Tibial artery (tissue), 4 donors: ENCODE data around the gene PAXIP1.
"Not testable (repeated sequence)": the region's sequence is repeated elsewhere in the genome, so short reads cannot be mapped to it uniquely, and the experiment has no call there.

Source experiments
- DNase-seq, 2 donors: peaks; one replicate each; pipeline ENCODE4 v3.0.0-alpha.2; 2019
- H3K27ac ChIP-seq, 2 donors: fragments of 200-600 bp; sonication (generic) in 1 of 2; 1 replicate in 1 of 2; 2 replicates in 1 of 2; pipeline ENCODE4 v1.5.1; 2018 to 2019; ENCODE audit warnings: mild to moderate bottlenecking in 1 of 2
- H3K27me3 ChIP-seq, 2 donors: fragments of 200-600 bp; sonication (generic) in 1 of 2; one replicate each; pipeline versions ENCODE4 v1.5.1 to v1.6.0; 2016 to 2019
- H3K36me3 ChIP-seq, 3 donors: fragments of 200-600 bp; sonication (generic) in 2 of 3; one replicate each; pipeline ENCODE4 v1.5.1; 2016 to 2019; ENCODE audit warnings: mild to moderate bottlenecking in 2 of 3
- H3K4me1 ChIP-seq, 4 donors: fragments of 200-600 bp; sonication (generic) in 2 of 4; 1 replicate in 3 of 4; 2 replicates in 1 of 4; pipeline ENCODE4 v1.5.1; 2016 to 2019
- H3K4me3 ChIP-seq, 2 donors: fragments of 200-600 bp; sonication (generic) in 1 of 2; 1 replicate in 1 of 2; 2 replicates in 1 of 2; pipeline ENCODE4 v1.5.1; 2018 to 2019; ENCODE audit warnings: mild to moderate bottlenecking in 2 of 2
- H3K9me3 ChIP-seq, 3 donors: fragments of 200-600 bp; sonication (generic) in 1 of 3; one replicate each; pipeline ENCODE4 v1.5.1; 2016 to 2019
- intact Hi-C: fragments of 100-400 bp; cut with DNase I; formaldehyde crosslinking; loops from one replicate; pipeline ENCODE4 v1.15.0; 2023; ENCODE audit warnings: low total_unique reads
- TF ChIP-seq, protein P1 (sequence below), 2 experiments: fragments of 200-600 bp in 1 of 2; fragments of 450-650 bp in 1 of 2; IDR thresholded peaks; one replicate each; pipeline ENCODE4 v1.5.1; 2017 to 2019; ENCODE audit warnings: antibody characterized with exemption in 2 of 2, mild to moderate bottlenecking in 1 of 2, moderate library complexity in 1 of 2

Gene PAXIP1

DNA sequence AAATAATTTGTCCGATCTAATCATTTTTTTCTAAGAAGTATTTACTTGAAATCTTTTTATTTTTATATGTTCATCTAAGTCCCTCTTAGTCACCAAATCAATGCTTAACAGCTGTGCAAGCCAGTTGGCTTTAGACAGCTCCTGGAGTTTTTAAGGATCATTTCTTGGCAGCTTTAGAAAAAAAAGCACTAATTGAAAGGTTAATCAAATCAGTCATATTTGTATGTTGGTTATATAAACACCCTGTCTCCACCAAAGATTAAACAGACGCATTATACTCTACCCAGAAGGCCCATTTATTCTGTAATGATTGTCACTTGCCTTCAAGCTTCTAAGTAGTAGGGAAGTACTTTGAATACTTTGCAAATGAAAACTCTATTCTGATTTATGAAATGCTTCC lies 60.2 kb downstream of the PAXIP1 start:
- no peaks in the 10 kb centered on the region for H3K9me3 ChIP-seq

DNA sequence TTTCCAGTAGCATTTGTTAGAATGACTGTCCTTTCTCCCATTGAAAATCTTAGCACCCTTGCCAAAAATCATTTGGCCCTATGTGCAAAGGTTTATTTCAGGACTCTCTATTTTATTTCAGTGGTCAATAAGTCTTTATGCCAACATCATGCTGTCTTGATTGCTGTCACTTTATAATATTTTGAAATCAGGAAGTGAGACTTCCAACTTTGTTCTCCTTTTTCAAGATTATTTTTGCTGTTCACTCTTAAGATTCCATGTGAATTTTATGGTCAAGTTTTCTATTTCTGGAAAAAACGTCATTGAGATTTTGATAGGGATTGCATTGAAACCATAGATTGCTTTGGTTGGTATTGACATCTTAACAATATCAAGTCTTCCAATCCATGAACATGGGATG lies 65.1 kb downstream of the PAXIP1 start:
- Histone ChIP-seq H3K27me3 (no peaks in the 10 kb centered on the region), H3K9me3 (no peaks in the 10 kb centered on the region), H3K4me3 (no peak overlapping the region), H3K36me3 (peaks cover 0 to 6% (median 5%) of the 10 kb centered on the region in 3 donors), H3K27ac (no peak overlapping the region), H3K4me1 (no peaks in the 10 kb centered on the region)
- no peak for DNase-seq
- intact Hi-C loops, result no loop called here
- TF ChIP-seq, protein P1, sequence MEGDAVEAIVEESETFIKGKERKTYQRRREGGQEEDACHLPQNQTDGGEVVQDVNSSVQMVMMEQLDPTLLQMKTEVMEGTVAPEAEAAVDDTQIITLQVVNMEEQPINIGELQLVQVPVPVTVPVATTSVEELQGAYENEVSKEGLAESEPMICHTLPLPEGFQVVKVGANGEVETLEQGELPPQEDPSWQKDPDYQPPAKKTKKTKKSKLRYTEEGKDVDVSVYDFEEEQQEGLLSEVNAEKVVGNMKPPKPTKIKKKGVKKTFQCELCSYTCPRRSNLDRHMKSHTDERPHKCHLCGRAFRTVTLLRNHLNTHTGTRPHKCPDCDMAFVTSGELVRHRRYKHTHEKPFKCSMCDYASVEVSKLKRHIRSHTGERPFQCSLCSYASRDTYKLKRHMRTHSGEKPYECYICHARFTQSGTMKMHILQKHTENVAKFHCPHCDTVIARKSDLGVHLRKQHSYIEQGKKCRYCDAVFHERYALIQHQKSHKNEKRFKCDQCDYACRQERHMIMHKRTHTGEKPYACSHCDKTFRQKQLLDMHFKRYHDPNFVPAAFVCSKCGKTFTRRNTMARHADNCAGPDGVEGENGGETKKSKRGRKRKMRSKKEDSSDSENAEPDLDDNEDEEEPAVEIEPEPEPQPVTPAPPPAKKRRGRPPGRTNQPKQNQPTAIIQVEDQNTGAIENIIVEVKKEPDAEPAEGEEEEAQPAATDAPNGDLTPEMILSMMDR (IDR thresholded peaks at IDR 0.05), result no peak

More for the DNA sequence above, 60.2 kb downstream of the PAXIP1 start:
- intact Hi-C loops, result no loop called here
- Histone ChIP-seq H3K27me3 (no peaks in the 10 kb centered on the region), H3K4me3 (no peak overlapping the region), H3K36me3 (peaks cover 31 to 41% (median 40%) of the 10 kb centered on the region in 3 donors), H3K27ac (no peak overlapping the region), H3K4me1 (no peaks in the 10 kb centered on the region)
- TF ChIP-seq, protein P1 (IDR thresholded peaks at IDR 0.05), result no peak
- no peak for DNase-seq

DNA sequence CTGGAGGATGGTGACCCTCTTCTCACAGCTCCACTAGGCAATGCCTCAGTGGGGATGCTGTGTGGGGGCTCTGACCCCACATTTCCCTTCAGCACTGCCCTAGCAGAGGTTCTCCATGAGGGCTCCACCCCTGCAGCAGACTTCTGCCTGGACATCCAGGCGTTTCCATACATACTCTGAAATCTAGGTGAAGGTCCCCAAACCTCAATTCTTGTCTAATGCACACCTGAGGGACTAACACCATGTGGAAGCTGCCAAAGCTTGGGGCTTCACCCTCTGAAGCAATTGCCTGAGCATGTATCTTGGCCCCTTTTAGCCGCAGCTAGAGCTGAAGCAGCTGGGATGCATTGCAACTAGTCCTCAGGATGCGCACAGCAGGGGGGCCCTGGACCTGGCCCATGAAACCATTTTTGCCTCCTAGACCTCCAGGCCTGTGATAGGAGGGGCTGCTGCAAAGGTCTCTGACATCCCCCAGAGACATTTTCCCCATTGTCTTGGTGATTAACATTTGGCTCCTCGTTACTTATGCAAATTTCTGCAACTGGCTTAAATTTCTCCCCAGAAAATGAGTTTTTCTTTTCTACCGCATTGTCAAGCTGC lies 68.5 kb downstream of the PAXIP1 start:
- H3K36me3 ChIP-seq, H3K4me1 ChIP-seq, intact Hi-C loops, H3K27me3 ChIP-seq, H3K4me3 ChIP-seq, H3K9me3 ChIP-seq, H3K27ac ChIP-seq, DNase-seq: not testable (repeated sequence)

DNA sequence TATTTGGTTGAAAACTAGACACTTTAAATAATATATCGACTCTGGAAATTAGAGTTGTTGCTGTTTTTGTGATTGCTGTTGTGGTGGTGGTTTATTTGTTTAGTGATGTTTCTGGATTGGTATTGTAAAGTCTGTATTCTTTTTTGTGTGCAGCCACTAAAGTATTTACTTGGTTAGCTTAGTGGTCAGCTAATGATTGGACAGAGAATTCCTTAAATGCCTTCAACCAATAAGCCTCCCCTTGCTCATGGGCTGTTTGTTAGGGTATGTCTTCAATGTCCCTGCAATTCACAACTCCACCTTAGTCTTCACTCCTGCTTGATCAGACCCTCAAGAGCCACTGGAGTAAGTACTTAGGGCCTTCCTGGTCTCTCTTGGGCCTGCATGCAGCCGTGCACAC lies 71.0 kb downstream of the PAXIP1 start:
- intact Hi-C loops, result no loop called here
- Histone ChIP-seq H3K27me3 (no peaks in the 10 kb centered on the region), H3K4me3 (no peak overlapping the region), H3K27ac (no peak overlapping the region), H3K9me3 (no peaks in the 10 kb centered on the region), H3K36me3 (peaks cover 0 to 5% (median 0%) of the 10 kb centered on the region in 3 donors), H3K4me1 (peaks cover 0 to 10% (median 2%) of the 10 kb centered on the region in 4 donors)
- TF ChIP-seq, protein P1 (IDR thresholded peaks at IDR 0.05), result no peak
- no peak for DNase-seq

DNA sequence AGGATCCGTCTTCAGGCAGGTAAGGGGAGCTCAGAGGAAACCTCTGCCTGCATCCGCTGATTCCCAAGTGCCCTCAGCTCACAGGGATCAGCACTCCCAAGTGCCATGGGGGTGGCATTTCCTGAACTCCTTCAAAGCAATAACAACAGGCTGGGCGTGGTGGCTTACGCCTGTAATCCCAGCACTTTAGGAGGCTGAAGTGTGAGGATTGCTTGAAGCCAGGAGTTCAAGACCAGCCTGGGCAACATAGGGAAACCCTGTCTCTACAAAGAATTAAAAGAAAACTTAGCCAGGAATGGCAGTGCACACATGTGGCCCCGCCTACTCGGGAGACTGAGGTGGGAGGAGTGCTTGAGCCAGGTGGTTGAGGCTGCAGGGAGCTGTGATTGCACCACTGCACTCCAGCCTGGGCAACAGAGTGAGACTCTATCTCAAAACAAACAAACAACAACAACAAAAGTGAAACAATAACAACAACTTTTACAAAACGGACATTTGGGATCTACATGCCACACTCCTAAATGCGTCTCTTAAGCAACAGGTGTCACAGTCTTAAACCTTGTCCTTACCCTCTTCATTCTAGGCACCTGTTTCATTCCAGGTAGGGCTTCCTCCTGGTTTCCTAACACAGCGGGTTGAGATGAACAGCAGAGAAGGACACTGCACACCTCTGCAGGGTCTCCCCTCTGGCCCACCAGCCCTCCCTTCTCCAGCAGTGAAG lies 73.8 kb downstream of the PAXIP1 start:
- Histone ChIP-seq H3K4me3 (peak overlapping the region; percentile 65 to 66), H3K27ac (peak overlapping the region; percentile 80 to 94), H3K4me1 (peaks cover 0 to 10% (median 2%) of the 10 kb centered on the region in 4 donors), H3K27me3 (no peaks in the 10 kb centered on the region), H3K36me3 (peaks cover 0 to under 1% (median 0%) of the 10 kb centered on the region in 3 donors), H3K9me3 (no peaks in the 10 kb centered on the region)
- intact Hi-C loops, result loop anchor here (5.0 kb wide), 2 partner anchors 73 to 413 kb away; partner anchors contain the start of gene PAXIP1
- no peak for DNase-seq
- TF ChIP-seq, protein P1 (IDR thresholded peaks at IDR 0.05), result no peak
